Activated naive CD4-positive, alpha-beta T cell treated with anti-CD3 and anti-CD28 coated beads for 36 hours (primary cell): ENCODE results near the gene CYP2C8. TPM values are rescaled to one million over a fixed set of nuclear protein-coding genes. Genes with fewer than 3 reads are reported as not detected.

Experiments
- CTCF ChIA-PET: fragments of 350-600 bp; sonication (Branson Sonifier 250); formaldehyde crosslinking; loops from one replicate; lab custom pipeline; 2021; ENCODE audit warnings: antibody characterized with exemption; lab: Charles Lee
- DNase-seq: peaks from one replicate; pipeline ENCODE4 v3.0.0-alpha.2; 2020
- H3K27ac Mint-ChIP-seq: one replicate; pipeline ENCODE4 v1.8.0; 2021; ENCODE audit warnings: mild to moderate bottlenecking, mixed read lengths
- H3K27me3 Mint-ChIP-seq: one replicate; pipeline ENCODE4 v1.8.0; 2021; ENCODE audit warnings: low read depth, mixed read lengths
- H3K36me3 Mint-ChIP-seq: one replicate; pipeline ENCODE4 v1.8.0; 2021; ENCODE audit warnings: low read depth, mixed read lengths
- H3K4me1 Mint-ChIP-seq: one replicate; pipeline ENCODE4 v1.8.0; 2021; ENCODE audit warnings: low read depth, mixed read lengths
- H3K4me3 Mint-ChIP-seq: one replicate; pipeline ENCODE4 v1.8.0; 2021; ENCODE audit warnings: mild to moderate bottlenecking, moderate library complexity, mixed read lengths
- H3K9me3 Mint-ChIP-seq: one replicate; pipeline ENCODE4 v1.8.0; 2021; ENCODE audit warnings: mixed read lengths
- intact Hi-C: fragments of 100-400 bp; cut with micrococcal nuclease; formaldehyde crosslinking; loops from one replicate; pipeline ENCODE4 v1.15.1; 2023
- total RNA-seq, 2 experiments: library from RNA; stranded (reverse); gene quantifications; one replicate each; pipeline ENCODE4 v1.2.3, GENCODE V29; 2021

CYP2C8 gene
- total RNA-seq, 2 experiments from 2014 or later, result not detected

DNA sequence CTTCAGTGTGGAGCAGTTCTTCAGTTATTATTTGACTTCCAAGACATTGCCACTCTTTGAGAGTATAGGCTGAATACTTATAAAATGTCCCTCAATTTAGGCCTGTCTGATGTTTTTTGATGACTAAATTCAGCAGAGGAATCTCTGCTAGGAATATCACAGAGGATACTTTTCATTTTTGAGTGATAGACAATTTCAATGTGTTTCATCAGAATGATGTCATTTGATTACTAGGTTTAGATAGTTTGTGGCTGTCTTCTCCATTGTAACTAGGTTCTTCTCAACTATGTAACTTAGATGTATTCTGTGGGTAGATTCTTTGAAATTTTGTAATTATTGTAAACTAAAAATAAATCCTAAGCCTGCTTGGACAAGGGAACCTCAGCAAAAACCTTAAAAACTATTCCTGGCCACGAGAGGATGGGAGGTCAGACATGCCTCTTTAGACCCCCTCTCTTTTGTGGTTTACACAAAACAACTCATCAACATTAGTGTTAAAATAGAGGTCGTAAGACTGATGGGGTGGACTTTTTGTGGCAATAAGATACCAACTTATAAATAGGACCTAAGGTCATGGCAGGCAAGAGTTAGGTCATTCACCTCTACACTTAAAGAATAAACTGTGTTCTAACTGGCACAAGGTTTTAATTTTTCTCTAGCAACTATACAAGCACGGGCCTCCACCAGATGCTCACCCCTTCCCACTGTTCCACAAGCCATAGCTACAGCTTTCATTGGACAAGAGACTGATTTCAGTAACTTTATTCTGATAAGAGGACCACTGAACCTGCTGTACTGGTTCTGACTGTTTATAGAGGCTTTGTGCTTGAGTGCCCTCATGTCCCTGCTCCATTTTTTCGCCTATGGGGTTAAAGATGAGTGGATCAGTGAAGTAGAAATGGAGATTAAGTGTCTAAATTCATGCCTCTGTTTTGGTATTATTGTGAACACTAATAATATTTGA is 33.7 kb downstream of the CYP2C8 start:
- Mint-ChIP-seq H3K4me3 (no peak overlapping the region), H3K4me1 (no peaks in the 10 kb centered on the region), H3K36me3 (no peaks in the 10 kb centered on the region), H3K9me3 (no peaks in the 10 kb centered on the region), H3K27me3 (no peaks in the 10 kb centered on the region), H3K27ac (no peak overlapping the region)
- CTCF ChIA-PET, result interaction anchor here (0.7 kb wide), 1 partner anchor 560 kb away, joined by 3 read pairs; no protein-coding TSS in a partner anchor
- intact Hi-C loops, result no loop called here
- DNase-seq, result no peak

DNA sequence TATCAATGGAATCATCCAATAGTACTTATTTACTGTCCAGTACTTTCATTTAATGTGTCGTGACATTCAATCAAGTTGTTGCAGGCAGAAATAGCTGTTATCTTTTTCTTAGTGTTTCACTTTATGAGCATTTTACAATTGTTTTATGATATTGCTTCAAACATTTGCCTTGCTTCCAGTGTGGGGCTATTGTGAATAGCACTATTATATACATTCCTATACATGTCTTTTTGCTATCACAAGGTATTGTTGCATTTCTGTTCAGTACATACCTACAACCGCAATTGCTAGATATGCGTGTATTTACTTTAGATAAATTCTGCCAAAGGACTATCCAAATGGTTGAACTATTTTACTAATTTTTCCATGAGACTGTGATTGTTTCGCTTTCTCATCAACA is 34.9 kb downstream of the CYP2C8 start:
- Mint-ChIP-seq H3K4me3 (no peak overlapping the region), H3K27me3 (no peaks in the 10 kb centered on the region), H3K27ac (no peak overlapping the region), H3K9me3 (no peaks in the 10 kb centered on the region), H3K36me3 (no peaks in the 10 kb centered on the region), H3K4me1 (no peaks in the 10 kb centered on the region)
- intact Hi-C loops, result no loop called here
- CTCF ChIA-PET, result interaction anchor here (0.7 kb wide), 1 partner anchor 561 kb away, joined by 3 read pairs; no protein-coding TSS in a partner anchor
- no peak for DNase-seq

GRCh38 chr10:95031656-95032055 is 37.6 kb downstream of the CYP2C8 start:
- DNase-seq, result no peak
- intact Hi-C loops, result no loop called here
- H3K9me3 Mint-ChIP-seq, result no peaks in the 10 kb centered on the region
- CTCF ChIA-PET, result interaction anchor here (0.6 kb wide), 1 partner anchor 577 kb away, joined by 3 read pairs; no protein-coding TSS in a partner anchor
- H3K36me3 Mint-ChIP-seq, result no peaks in the 10 kb centered on the region
- no peaks in the 10 kb centered on the region for H3K27me3 Mint-ChIP-seq
- H3K4me3 Mint-ChIP-seq, result no peak overlapping the region
- H3K27ac Mint-ChIP-seq, result no peak overlapping the region
- no peaks in the 10 kb centered on the region for H3K4me1 Mint-ChIP-seq

- Mint-ChIP-seq H3K27ac (no peak overlapping the region), H3K36me3 (no peaks in the 10 kb centered on the region), H3K9me3 (peaks cover 8% of the 10 kb centered on the region), H3K27me3 (peaks cover 2% of the 10 kb centered on the region), H3K4me3 (no peak overlapping the region), H3K4me1 (no peaks in the 10 kb centered on the region)
- no peak for DNase-seq
- CTCF ChIA-PET, result no interaction called here
- intact Hi-C loops, result no loop called here
These were observed 42.8 kb downstream of the CYP2C8 start for GRCh38 chr10:95026461-95026860.

DNA sequence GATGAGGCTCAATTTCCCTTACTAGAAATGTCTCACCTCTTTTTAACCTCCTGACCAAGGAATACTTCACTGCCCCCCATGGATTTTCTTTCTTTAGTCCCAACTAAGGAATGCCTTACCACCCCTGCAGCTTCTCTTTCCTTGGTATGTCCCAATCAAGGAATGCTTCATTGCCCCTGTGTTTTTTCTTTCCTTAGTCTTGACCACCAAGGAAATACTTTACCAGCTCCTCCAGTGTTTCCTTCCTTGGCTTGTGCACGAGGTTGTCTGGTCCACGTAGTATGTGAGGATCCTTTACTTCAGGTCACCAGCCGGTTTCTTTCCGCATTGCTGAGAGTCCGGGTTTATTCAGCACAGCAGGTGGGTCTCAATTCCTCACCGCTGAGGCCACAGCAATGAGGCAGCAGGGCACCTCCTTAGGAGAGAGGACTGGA is 71.5 kb downstream of the CYP2C8 start:
- H3K27ac Mint-ChIP-seq, result no peak overlapping the region
- CTCF ChIA-PET, result no interaction called here
- no peaks in the 10 kb centered on the region for H3K4me1 Mint-ChIP-seq
- H3K36me3 Mint-ChIP-seq, result no peaks in the 10 kb centered on the region
- H3K4me3 Mint-ChIP-seq, result no peak overlapping the region
- no peak for DNase-seq
- peaks cover 4% of the 10 kb centered on the region for H3K27me3 Mint-ChIP-seq
- H3K9me3 Mint-ChIP-seq, result peaks cover 3% of the 10 kb centered on the region
- intact Hi-C loops, result no loop called here

- peaks cover 17% of the 10 kb centered on the region for H3K9me3 Mint-ChIP-seq
- H3K4me3 Mint-ChIP-seq, result no peak overlapping the region
- intact Hi-C loops, result no loop called here
- H3K27me3 Mint-ChIP-seq, result no peaks in the 10 kb centered on the region
- no peak for DNase-seq
- no peaks in the 10 kb centered on the region for H3K4me1 Mint-ChIP-seq
- H3K27ac Mint-ChIP-seq, result no peak overlapping the region
- no peaks in the 10 kb centered on the region for H3K36me3 Mint-ChIP-seq
- CTCF ChIA-PET, result no interaction called here
These were observed 76.5 kb downstream of the CYP2C8 start for GRCh38 chr10:94992811-94993210.

- intact Hi-C loops, result no loop called here
- Mint-ChIP-seq H3K4me3 (no peak overlapping the region), H3K36me3 (no peaks in the 10 kb centered on the region), H3K27me3 (no peaks in the 10 kb centered on the region), H3K27ac (no peak overlapping the region), H3K9me3 (peaks cover 21% of the 10 kb centered on the region), H3K4me1 (no peaks in the 10 kb centered on the region)
- no peak for DNase-seq
- CTCF ChIA-PET, result no interaction called here
These were observed 77.9 kb downstream of the CYP2C8 start for GRCh38 chr10:94991243-94991888.

DNA sequence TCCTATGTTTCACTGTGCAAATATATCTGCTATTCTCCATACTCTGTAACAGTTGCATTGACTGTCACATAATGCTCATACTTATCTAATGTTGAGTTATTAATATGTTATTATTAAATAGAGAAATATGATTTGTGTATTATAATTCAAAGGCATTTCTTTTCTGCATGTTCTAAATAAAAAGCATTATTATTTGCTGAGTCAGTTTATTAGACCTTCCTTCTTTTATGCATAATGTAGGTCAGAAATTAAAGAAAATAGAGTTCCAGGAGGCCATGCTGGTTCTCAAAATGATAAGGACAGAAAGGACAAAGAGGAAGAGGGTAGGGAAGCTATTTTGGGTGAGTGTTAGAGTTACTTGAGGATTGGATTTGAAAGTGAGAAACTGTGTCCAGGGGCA is 80.1 kb downstream of the CYP2C8 start:
- no peaks in the 10 kb centered on the region for H3K36me3 Mint-ChIP-seq
- H3K27ac Mint-ChIP-seq, result no peak overlapping the region
- DNase-seq, result no peak
- H3K9me3 Mint-ChIP-seq, result peaks cover 21% of the 10 kb centered on the region
- H3K4me1 Mint-ChIP-seq, result no peaks in the 10 kb centered on the region
- H3K4me3 Mint-ChIP-seq, result no peak overlapping the region
- CTCF ChIA-PET, result no interaction called here
- intact Hi-C loops, result no loop called here
- H3K27me3 Mint-ChIP-seq, result no peaks in the 10 kb centered on the region

Other genes starting within 250 kb of the CYP2C8 start
- not detected for gene CYP2C9, start 130.8 kb downstream of the CYP2C8 start, total RNA-seq
- gene ACSM6, start 124.7 kb upstream of the CYP2C8 start, total RNA-seq, result not detected
- under 1 TPM; 0.27 to 0.33 TPM for gene PDLIM1, start 221.5 kb upstream of the CYP2C8 start, total RNA-seq